AG09309 (cell line): ENCODE data around the gene CYTH1.

Experiments used
- DNase-seq: peaks from one replicate; pipeline ENCODE4 v3.0.0-alpha.2; 2010; ENCODE audit warnings: low read depth
- H3K4me3 ChIP-seq: 2 replicates; pipeline ENCODE4 v1.5.1; 2011; ENCODE audit warnings: mild to moderate bottlenecking, low read depth, low read length, moderate library complexity; ENCODE audit not compliant: control insufficient read depth
- TF ChIP-seq, protein P1 (sequence below): IDR thresholded peaks from 2 replicates; pipeline ENCODE4 v1.5.1; 2011; ENCODE audit warnings: mild to moderate bottlenecking, low read depth, low read length, inconsistent platforms; ENCODE audit not compliant: insufficient read depth, control insufficient read depth; ENCODE audit errors: missing control alignments

Gene CYTH1

DNA sequence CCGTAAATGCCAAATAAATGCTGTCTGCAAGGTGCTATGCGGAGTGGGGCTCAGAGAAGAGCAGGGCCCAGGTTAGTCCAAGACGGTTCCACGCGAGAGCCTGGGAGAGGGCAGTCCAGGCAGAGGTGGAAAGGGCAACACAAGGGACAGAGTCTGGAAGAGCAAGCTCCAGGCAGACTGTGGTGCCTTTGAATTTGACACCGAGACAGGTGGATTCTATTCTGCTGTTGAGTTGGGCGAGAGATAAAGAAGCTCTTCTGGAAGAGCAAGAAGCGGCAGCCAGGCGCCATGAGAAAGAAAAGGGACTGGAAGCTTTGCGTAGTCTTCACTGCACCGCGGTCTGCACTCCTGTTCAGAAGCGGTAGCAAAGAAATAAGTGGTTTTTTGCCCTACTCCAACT is 55.6 kb downstream of the CYTH1 start:
- TF ChIP-seq, protein P1, sequence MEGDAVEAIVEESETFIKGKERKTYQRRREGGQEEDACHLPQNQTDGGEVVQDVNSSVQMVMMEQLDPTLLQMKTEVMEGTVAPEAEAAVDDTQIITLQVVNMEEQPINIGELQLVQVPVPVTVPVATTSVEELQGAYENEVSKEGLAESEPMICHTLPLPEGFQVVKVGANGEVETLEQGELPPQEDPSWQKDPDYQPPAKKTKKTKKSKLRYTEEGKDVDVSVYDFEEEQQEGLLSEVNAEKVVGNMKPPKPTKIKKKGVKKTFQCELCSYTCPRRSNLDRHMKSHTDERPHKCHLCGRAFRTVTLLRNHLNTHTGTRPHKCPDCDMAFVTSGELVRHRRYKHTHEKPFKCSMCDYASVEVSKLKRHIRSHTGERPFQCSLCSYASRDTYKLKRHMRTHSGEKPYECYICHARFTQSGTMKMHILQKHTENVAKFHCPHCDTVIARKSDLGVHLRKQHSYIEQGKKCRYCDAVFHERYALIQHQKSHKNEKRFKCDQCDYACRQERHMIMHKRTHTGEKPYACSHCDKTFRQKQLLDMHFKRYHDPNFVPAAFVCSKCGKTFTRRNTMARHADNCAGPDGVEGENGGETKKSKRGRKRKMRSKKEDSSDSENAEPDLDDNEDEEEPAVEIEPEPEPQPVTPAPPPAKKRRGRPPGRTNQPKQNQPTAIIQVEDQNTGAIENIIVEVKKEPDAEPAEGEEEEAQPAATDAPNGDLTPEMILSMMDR: no peak
- no peak overlapping the region for H3K4me3 ChIP-seq

DNA sequence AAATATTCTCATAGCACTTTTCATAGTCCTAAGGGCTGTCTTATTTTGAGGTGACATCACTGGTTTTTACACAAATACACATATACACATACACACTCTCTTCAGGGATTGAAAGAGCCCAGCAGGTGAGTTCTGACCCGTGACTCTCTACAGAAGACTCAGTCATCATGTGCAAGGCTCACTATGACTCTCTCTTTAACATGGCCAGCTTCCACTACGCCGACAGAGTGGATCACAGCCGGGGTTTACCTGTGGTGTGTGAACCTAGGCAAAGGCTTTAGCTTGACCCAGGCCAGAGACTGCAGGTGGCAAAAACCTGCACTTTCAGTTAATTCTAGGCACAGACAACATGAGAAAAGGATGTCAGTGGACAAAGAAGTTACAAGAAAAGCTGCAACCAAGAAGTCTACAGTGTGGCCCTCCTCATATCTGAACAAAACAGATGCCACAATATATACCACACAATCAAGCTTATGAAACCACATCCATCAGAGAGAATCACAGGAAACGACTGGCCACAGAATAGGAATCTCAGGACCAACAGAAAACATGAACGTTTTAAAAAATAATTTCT is 56.5 kb downstream of the CYTH1 start:
- DNase-seq: no peak
- TF ChIP-seq, protein P1: no peak

More for the DNA sequence above, 55.6 kb downstream of the CYTH1 start:
- DNase-seq: no peak

DNA sequence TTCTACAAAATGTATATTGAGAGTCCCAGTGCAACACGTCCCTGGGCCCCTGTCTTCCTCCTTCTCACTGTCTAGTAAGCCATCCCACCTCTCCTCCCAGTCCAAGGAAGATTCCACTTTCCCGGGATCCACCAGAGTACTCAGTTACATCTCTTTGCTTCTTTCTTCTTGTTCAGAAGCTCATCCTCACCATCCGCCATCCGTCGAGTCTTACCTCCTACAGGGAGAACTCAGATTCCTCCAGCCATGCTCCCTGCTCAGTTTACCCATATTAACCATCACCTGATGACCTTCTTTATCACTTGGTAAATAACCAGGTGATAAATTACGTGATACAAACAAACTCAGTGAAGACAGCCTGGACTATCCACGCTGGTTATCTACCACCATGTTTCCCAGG is 57.1 kb downstream of the CYTH1 start:
- no peak for DNase-seq
- no peak overlapping the region for H3K4me3 ChIP-seq
- TF ChIP-seq, protein P1: no peak

More for the DNA sequence above, 56.5 kb downstream of the CYTH1 start:
- H3K4me3 ChIP-seq: no peak overlapping the region

DNA sequence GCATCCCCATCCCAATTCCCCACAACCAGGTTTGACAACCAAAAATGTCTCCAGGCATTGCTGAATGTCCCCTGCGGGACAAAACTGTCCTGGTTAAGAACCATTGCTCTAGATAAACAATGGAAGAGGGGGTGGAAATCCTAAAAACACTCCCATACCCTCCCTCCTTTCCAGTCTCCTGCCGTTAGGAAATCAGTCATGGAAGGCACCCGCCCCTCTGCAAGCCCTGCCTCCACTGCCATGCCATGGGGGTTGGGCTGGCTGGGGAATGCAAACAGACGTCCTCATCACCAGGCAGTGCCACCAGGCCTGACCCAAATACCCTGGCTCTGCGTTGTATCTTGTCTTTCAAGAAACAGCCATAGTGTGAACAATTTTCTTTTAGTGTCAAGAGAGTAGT is 57.5 kb downstream of the CYTH1 start:
- no peak for DNase-seq
- TF ChIP-seq, protein P1: no peak
- H3K4me3 ChIP-seq: no peak overlapping the region

DNA sequence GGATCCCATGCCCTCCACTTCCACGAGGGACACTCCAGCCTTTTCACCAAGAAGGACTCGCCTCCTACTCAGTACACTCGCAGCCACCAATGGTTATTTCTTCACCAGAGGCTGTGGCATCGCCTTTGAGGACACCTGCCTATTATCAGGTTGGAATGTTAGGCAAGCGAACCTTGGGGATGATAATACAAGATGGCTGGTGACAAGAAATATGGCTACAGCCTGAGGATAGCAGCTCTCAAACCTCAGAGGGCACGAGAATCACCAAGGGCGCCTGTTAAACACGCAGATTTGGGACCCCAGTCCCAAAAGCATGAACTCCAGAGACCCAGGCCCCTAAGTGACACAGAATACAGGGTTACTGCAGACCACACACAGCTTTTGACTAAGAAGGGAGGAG is 58.1 kb downstream of the CYTH1 start:
- TF ChIP-seq, protein P1: no peak
- no peak overlapping the region for H3K4me3 ChIP-seq
- no peak for DNase-seq

DNA sequence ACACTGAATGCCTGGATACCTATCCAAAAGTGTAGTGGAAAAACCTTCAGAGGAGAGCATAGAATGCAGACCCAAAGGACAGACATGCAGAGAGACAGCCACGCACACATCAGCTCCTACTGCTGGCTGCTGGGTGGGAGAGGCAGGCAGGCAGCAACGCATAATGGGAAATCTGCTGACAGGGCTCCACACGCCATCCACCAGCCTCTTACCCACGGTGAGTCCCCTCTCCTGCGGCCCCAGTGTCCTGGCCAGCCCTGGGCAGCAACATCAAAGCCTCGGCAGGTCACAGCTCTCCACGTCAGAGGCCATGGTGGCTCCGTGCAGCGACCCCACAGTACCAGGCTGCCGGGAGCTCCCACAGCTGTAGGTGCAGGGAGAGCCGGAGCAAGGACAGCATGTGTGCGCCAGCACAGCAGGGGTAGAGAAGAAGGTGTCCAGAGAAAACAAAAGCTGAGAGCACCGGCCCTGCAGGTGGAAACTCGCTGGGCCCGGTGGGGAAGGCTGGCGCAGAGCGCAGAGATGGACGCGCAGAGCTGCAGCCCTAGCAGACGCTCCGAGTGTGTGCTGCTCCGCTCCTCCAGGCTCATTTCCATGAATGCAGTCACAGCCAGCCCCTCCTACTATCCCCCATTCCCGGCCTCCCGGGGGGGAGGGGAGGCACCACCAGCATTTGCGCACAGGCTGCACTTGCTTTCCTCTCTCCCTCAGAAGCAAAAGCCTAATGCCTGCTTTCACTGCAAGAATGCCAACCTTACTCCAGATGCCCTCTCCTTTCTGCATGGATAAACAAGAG is 58.9 kb downstream of the CYTH1 start:
- TF ChIP-seq, protein P1: no peak
- no peak for DNase-seq
- no peak overlapping the region for H3K4me3 ChIP-seq
